Measurements from ENCODE around the gene ADAM30.
"Not testable (repeated sequence)": the region's sequence is repeated elsewhere in the genome, so short reads cannot be mapped to it uniquely, and the experiment has no call there.

Gene ADAM30

DNA sequence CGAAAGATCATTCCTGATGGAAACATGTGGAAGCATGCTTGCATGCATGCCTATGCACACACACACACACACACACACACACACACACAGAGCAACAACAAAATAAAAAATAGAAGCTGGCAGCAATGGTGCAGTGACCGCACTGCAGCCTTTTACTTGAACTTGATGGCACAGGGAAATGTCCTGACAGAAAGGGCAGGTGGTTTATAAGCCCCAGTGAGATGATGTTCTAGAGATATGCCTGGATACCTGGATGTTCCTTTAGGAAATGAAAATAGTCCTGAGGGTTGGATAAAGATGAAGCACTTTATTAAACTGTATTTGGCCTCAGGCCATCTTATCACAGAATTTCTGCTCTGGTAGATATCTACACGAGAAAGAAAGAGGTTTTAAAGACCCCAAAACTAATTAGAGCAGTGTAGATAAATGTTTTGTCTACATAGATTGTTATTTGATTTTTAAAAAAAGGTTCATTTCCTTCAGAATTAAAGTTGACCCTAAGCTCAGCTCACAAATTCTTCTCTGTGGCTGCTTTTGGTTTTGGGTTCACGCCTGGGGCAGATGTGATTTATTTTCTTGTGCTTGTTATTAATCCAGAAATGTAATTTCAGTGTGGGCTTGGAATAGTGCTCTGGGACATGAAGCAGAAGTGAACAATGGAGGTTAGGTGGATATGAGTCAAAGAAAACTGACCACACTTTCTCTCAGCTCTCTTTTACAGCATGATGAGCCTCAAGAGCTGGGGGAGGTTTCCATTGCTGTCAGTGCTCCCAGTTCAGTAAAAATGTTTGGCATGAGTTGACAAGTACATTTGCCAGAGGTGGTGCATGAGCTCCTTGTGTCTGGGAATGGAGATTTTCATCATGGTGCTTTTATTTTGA, 22.9 kb downstream of the ADAM30 start:
- no peak for DNase-seq (ENCODE audit: low spot score)

DNA sequence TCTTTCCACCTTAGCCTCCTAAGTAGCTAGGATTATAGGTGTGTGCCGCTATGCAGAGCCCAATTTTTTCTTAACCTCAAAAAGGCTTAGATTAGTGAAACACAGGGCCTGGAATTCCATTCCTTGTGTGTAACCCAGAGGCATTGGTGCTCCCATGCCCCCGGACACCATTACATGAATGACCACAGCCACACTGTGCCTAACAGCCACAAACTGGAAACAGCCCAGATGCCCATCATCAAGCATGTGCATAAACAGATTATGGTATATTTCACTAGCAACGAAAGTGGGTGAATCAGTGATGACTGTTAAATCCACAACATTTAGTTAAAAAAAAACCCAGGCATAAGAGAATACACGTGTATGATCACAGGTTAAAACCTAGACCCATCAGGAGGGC, 24.4 kb downstream of the ADAM30 start:
- DNase-seq (ENCODE audit: low spot score): no peak

DNA sequence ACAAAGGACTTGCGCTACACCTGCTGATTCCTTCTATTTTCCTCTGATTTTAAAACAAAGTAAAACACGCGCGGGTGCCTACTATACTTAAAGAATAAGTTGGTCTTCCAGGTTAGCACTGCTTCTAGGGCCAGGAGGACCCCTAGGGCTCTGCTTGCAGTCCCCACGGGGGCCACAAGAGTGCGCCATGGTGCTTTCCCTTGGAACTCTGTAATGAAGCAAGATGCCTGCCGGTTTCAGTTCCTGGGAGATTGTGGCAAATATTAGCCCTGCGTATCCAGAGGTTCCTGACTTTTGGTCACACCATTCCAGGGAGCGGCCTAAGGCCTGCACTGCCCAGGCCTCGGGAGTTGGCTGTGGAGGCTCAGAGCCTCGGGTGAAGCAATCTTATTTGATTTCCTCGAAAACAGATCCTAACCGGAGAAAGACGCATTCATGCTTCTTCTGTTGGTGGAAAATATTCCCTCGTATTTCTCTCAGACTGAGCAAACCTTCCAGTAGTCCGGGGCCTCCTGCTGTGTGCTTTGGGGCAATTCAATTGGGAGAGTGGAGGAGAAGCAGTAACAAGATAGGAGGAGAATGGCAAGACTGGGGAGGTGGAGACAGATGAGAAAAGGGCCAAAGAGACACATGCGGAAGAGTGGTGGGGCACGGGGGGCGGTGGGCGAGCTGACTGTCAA, 25.3 kb downstream of the ADAM30 start:
- peak; percentile 51 for DNase-seq (ENCODE audit: low spot score)

DNA sequence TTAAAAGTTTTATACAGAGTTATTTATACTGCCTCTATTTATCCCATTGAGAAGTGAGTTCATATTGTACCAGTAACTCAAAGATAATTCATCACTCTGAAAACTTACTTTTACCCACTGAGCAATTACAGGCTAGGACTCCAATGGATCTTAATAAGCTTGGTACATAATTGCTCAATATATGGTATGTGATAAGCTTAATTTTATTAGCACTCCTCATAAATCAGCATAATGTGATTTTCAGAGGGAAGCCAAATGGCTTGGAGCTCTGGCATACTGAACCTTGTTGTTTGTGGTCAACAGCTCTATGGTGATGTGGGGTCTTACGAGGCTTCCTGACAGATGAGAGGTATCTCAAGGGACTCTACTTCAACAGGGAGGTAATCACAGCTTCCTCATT, 26.3 kb downstream of the ADAM30 start:
- no peak for DNase-seq (ENCODE audit: low spot score)

GRCh38 chr1:119868176-119868575, 28.1 kb downstream of the ADAM30 start:
- DNase-seq (ENCODE audit: low spot score): no peak

DNA sequence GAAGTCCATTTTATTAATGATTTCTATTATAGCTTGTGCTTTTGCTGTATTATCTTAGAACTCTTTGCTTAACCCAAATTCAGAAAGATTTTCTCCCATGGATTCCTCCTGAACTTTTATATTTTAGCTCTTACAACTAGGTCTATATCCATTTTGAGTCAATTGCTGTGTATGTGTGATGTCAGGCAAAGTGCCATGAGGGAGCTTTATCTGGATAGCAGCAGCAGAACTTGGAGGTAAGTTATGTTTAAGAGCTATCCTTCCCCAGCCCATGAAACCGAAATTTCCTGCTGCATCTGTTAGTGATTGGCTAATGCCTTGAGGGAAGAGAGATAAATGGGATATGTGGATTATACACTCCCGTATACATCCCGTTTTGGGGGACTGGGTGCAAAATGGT, 29.9 kb downstream of the ADAM30 start:
- DNase-seq (ENCODE audit: low spot score): no peak

GRCh38 chr1:119865627-119866026, 30.7 kb downstream of the ADAM30 start:
- DNase-seq (ENCODE audit: low spot score): no peak

- DNase-seq (ENCODE audit: low spot score): no peak
These were observed 34.0 kb downstream of the ADAM30 start for GRCh38 chr1:119862276-119862675.

DNA sequence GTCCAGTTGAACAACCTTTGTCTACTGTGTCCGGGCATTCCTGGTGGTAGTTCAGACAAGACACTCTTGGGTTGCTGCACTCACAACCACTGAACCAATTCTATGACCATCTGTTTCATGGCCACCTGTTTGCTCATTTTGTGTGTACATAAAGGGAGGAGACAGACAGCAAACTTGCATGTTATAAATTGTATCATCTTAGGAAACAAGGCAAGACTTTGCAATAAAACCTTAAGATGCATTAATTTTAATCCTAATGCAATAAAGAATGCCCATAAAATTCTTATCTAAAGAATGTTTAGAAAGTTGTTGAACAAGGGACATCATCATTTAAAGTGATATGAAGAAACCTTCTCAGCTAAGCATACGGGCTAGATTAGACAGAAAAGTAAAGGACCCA, 34.8 kb downstream of the ADAM30 start:
- DNase-seq (ENCODE audit: low spot score): no peak

DNA sequence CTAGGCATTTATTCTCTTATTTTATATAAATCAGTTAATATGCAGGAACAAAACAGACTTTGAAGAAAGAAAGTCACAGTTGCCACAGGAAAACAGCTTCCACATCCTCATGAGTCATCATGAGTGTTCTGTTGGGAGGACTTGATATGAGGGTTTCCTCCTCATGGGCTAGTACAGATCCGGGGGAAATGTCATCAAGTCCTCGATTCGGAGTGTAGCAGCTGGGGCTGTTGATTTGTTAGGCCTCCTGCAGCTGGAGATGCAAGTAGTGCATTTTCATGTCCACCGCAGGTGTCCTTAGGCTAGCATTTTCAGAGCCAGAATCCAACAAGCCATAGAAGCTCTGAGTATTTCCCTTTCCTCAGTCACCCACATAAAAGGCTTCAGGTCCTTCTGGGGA, 36.7 kb downstream of the ADAM30 start:
- DNase-seq (ENCODE audit: low spot score): no peak

DNA sequence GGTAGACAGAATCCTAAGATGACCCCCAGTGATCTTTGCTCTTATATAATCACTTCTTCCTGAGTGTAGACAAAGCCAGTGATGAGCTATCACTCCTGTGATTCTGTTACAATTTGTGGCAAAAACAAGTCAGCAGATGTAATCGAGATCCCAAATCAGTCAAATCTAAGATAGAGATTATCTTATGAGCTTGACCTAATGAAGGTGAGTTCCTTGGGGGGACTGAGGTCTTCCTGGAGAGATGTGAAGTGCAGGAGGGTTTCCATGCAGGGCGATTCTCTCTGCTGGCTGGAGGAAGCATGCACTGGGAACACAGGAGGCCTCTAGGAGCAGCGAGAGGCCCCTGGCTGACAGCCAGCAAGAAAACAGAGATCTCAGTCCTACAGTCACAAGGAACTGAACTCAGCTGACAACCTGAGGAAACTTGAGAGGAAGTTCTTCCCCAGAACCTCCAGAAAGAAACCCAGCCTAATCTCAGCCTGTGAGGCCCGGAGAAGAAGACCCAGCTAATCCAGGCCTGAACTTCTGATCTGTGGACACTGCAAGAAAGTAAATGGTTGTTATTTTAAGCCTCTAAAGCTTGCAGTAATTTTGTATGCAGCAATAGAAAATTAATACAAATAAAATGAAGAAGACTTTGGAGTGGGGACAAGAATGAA, 37.6 kb downstream of the ADAM30 start:
- DNase-seq (ENCODE audit: low spot score): not testable (repeated sequence)

DNA sequence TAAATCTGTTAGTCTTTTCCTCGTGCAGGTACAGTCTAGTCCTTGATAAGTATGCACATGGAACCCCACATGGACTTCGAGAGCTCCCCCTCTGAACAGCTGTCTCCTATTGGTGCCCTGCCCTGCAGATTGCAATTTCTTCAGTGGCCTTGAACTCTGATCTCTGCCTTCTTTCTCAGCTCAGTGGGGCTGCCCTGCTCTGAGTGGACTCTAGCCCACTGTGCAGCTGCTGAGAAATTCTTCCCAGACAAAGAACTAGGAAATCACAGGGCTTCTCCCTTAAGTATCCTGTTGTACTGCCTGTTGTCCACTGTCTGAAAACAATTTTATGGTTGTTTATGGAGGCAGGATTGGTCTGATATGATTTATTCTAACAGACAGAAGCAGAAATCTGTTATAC, 38.2 kb downstream of the ADAM30 start:
- no peak for DNase-seq (ENCODE audit: low spot score)

DNA sequence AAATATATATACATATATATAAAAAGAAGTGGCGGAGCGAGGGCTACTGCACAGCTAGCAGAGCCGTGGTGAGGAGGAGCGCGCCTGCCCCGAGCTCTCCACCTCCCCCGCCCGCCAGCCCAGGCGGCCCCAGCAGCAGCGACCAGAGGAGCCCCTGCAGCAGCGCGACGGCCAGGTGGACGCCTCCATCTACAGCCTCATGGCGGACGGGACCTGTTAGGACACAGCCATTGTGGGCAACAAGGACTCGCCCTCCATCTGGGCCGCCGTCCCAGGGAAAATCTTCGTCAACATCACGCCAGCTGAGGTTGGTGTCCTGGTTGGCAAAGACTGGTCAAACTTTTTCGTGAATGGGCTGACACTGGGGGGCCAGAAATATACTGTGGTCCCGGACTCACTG, 43.2 kb downstream of the ADAM30 start:
- no peak for DNase-seq (ENCODE audit: low spot score)

DNA sequence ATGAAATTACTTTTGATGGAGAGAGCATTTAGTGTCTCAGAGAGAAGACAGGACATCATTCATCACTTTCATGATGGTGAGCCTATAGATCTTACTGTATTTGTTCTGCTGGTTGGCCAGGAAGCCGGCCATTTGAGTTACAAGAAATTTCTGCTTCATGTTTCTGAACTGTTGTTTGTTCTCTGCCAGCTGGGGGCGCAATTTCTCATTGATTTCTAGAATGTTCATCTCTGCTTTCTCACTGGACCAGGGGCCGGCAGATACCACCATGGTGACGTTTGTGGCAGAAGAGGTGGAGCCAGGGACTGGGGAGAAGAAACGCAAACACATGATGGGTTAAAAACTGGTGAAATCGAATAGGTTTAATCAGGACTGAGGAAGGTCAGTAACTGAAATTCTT, 52.1 kb downstream of the ADAM30 start:
- DNase-seq (ENCODE audit: low spot score): not testable (repeated sequence)

Measured in HuH-7.5 (cell line).